HG03558 (cell line): Measurements from ENCODE around the gene NUP35.

ENCODE experiments used
- ATAC-seq: cut with Tn5 transposase; IDR thresholded peaks from one replicate; pipeline ENCODE4 v1.9.1; 2021; ENCODE audit warnings: moderate number of reproducible peaks; ENCODE audit not compliant: unreplicated experiment; ENCODE audit errors: extremely low read depth

NUP35 gene

GRCh38 chr2:183195397-183195796 lies 71.2 kb downstream of the NUP35 start:
- no peak for ATAC-seq

GRCh38 chr2:183195998-183196409 lies 71.8 kb downstream of the NUP35 start:
- ATAC-seq: no peak

DNA sequence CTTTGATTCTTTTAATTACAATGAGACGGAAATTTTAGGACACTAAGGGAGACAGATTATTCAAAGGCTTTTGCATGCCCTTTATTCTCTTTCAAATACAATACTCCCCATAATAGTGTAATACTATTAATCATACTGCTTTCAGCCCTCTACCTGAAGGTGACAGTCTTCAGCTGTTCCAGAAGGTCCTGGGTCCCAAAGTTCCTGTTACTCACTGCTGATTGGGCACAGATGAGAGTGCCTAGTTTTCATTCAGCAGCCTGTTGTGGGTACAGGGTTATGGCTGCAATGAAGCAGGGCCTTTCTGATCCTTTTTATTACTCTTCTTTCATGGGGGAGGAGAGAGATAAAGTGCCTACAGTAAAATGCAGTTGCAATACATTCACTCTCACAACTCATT lies 80.2 kb downstream of the NUP35 start:
- no peak for ATAC-seq

DNA sequence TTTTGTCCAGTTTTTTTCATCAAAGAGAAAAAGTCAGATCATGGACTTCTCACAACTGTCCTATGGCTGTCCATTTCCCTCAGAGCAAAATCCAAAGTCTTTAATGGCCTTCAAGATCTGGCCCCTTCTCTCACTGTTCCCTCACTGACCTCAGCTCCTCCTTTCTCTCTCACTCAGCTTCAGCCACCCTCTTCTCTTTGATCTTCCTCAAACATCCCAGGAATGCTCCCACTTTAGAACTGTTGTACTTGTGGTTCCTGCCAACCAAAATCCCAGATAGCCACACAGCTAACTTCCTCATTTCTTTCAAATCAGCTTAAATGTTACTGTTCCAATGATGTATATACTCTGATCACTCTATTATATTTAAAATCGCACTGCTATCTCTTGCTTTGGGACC lies 82.9 kb downstream of the NUP35 start:
- no peak for ATAC-seq

DNA sequence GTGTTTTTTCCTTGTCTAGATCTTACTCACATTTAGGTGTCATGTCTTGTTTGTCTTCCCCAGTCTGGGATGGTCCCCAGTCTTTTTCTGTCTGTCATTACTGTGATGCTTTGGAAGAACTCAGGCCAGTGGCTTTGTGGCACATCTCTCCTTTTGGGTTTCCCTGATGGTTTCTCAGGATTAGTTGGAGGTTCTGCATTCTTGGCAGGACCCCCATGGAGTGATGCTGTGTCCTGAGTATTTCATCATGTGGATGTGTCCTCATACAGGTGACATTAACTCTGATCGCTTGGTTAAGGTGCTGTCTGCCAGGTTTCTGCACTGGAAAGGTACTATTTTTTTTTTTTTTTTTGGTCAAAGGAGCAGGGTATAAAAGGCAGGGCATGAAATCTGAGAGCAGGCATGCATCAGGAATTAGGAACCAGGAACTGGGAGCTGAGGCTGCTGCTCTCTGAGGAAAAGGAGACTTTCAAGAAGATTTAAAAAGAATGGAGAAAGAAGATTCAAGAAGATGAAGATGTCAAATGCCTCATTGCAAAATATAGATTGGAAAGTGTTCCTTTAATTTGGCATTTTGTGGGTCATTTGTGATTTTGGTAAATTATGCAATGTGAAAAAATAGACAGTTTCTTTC lies 85.3 kb downstream of the NUP35 start:
- no peak for ATAC-seq
